Trophoblast cell (in vitro differentiated cells and primary cell): ENCODE measurements around the gene MRC2.

Source experiments
- DNase-seq, 2 donors: peaks; one replicate each; pipeline ENCODE4 v3.0.0-alpha.2; 2016
- H2AFZ ChIP-seq: 2 replicates; pipeline ENCODE4 v1.6.1; 2013; ENCODE audit warnings: low read length, moderate library complexity, mild to moderate bottlenecking; ENCODE audit not compliant: insufficient read depth, poor library complexity
- H2AK5ac ChIP-seq: 2 replicates; pipeline ENCODE4 v1.6.1; 2013; ENCODE audit warnings: mild to moderate bottlenecking, low read length
- H2BK120ac ChIP-seq: 2 replicates; pipeline ENCODE4 v1.6.1; 2013; ENCODE audit warnings: low read length, mild to moderate bottlenecking, moderate library complexity; ENCODE audit not compliant: insufficient read depth, poor library complexity
- H2BK12ac ChIP-seq: 2 replicates; pipeline ENCODE4 v1.6.1; 2013; ENCODE audit warnings: mild to moderate bottlenecking, low read length, moderate library complexity
- H2BK5ac ChIP-seq: 2 replicates; pipeline ENCODE4 v1.6.1; 2013; ENCODE audit warnings: low read length, low read depth, moderate library complexity, mild to moderate bottlenecking; ENCODE audit not compliant: poor library complexity
- H3K14ac ChIP-seq: 2 replicates; pipeline ENCODE4 v1.6.1; 2013; ENCODE audit warnings: mild to moderate bottlenecking, low read length
- H3K18ac ChIP-seq: 2 replicates; pipeline ENCODE4 v1.6.1; 2013; ENCODE audit warnings: mild to moderate bottlenecking, low read length
- H3K23ac ChIP-seq: 2 replicates; pipeline ENCODE4 v1.6.1; 2013; ENCODE audit warnings: low read length
- H3K27ac ChIP-seq: 2 replicates; pipeline ENCODE4 v1.5.1; 2013; ENCODE audit warnings: low read depth, mild to moderate bottlenecking, inconsistent platforms, low read length, moderate library complexity
- H3K27me3 ChIP-seq: 2 replicates; pipeline ENCODE4 v1.6.1; 2013; ENCODE audit warnings: inconsistent platforms, mild to moderate bottlenecking, low read length, moderate library complexity; ENCODE audit not compliant: insufficient read depth
- H3K36me3 ChIP-seq, 2 experiments: 1 replicate in 1 of 2; 2 replicates in 1 of 2; pipeline ENCODE4 v1.6.1; 2013; ENCODE audit warnings: low read length in 2 of 2, mild to moderate bottlenecking in 2 of 2, moderate library complexity in 1 of 2; ENCODE audit not compliant: insufficient read depth in 2 of 2, control insufficient read depth in 1 of 2
- H3K4ac ChIP-seq: 2 replicates; pipeline ENCODE4 v1.6.1; 2013; ENCODE audit warnings: low read depth, mild to moderate bottlenecking, low read length, moderate library complexity
- H3K4me1 ChIP-seq, 2 experiments: 1 replicate in 1 of 2; 2 replicates in 1 of 2; pipeline ENCODE4 v1.6.1; 2013; ENCODE audit warnings: low read length in 2 of 2, mild to moderate bottlenecking in 2 of 2, moderate library complexity in 1 of 2; ENCODE audit not compliant: insufficient read depth in 2 of 2, control insufficient read depth in 1 of 2
- H3K4me2 ChIP-seq: 2 replicates; pipeline ENCODE4 v1.6.1; 2013; ENCODE audit warnings: inconsistent platforms, mild to moderate bottlenecking, low read length, moderate library complexity
- H3K4me3 ChIP-seq: 2 replicates; pipeline ENCODE4 v1.5.1; 2013; ENCODE audit warnings: mild to moderate bottlenecking, low read depth, low read length, inconsistent platforms
- H3K79me1 ChIP-seq: one replicate; pipeline ENCODE4 v1.6.1; 2013; ENCODE audit warnings: low read length
- H3K79me2 ChIP-seq: 2 replicates; pipeline ENCODE4 v1.6.1; 2013; ENCODE audit warnings: low read length, mild to moderate bottlenecking; ENCODE audit not compliant: control insufficient read depth, insufficient read depth, poor library complexity
- H3K9ac ChIP-seq: 2 replicates; pipeline ENCODE4 v1.6.1; 2013; ENCODE audit warnings: mild to moderate bottlenecking, low read length
- H3K9me3 ChIP-seq: 2 replicates; pipeline ENCODE4 v1.6.1; 2013; ENCODE audit warnings: low read depth, mild to moderate bottlenecking, control low read depth, inconsistent platforms, low read length; ENCODE audit not compliant: insufficient read depth
- H4K12ac ChIP-seq: 2 replicates; pipeline ENCODE4 v1.6.1; 2013; ENCODE audit warnings: low read depth, mild to moderate bottlenecking, low read length, moderate library complexity
- H4K8ac ChIP-seq: 2 replicates; pipeline ENCODE4 v1.6.1; 2013; ENCODE audit warnings: low read depth, mild to moderate bottlenecking, low read length, moderate library complexity
- H4K91ac ChIP-seq: one replicate; pipeline ENCODE4 v1.6.1; 2013; ENCODE audit warnings: low read depth, mild to moderate bottlenecking, low read length, moderate library complexity
- WGBS: extraction: QIAGEN DNeasy Blood & Tissue Kit; methylation state at CpG from one replicate; pipeline ENCODE4 v1.1.7; 2013; ENCODE audit warnings: missing lambda C conversion rate; ENCODE audit not compliant: insufficient read length, insufficient coverage; ENCODE audit errors: extremely low coverage; 5-methylcytosine and 5-hydroxymethylcytosine counted together

Gene MRC2

GRCh38 chr17:62678214-62678919 is 50.9 kb downstream of the MRC2 start:
- WGBS, result no CpG with 5 or more reads among the region's 10 CpGs

GRCh38 chr17:62679866-62680377 is 52.5 kb downstream of the MRC2 start:
- no peak overlapping the region for H2BK12ac ChIP-seq
- no peak overlapping the region for H3K14ac ChIP-seq
- H3K27me3 ChIP-seq, result no peaks in the 10 kb centered on the region
- no peak overlapping the region for H4K91ac ChIP-seq
- H3K4me3 ChIP-seq, result peak overlapping the region; percentile 25
- no peak overlapping the region for H3K4ac ChIP-seq
- H3K18ac ChIP-seq, result no peak overlapping the region
- no peaks in the 10 kb centered on the region for H3K79me1 ChIP-seq
- H2BK120ac ChIP-seq, result no peak overlapping the region
- H3K79me2 ChIP-seq, result no peaks in the 10 kb centered on the region
- peaks cover 3% of the 10 kb centered on the region for H3K9me3 ChIP-seq
- H2AFZ ChIP-seq, result no peak overlapping the region
- H3K23ac ChIP-seq, result no peak overlapping the region
- WGBS, result no CpG with 5 or more reads among the region's 37 CpGs
- H3K4me2 ChIP-seq, result no peak overlapping the region
- no peak overlapping the region for H4K8ac ChIP-seq
- no peak overlapping the region for H3K9ac ChIP-seq
- DNase-seq, result no peak
- no peak overlapping the region for H2BK5ac ChIP-seq
- H2AK5ac ChIP-seq, result no peak overlapping the region
- no peak overlapping the region for H3K27ac ChIP-seq
- no peaks in the 10 kb centered on the region for H3K4me1 ChIP-seq
- H3K36me3 ChIP-seq, result peaks cover 71 to 77% of the 10 kb centered on the region in 2 experiments
- no peak overlapping the region for H4K12ac ChIP-seq

More at GRCh38 chr17:62678214-62678919, 50.9 kb downstream of the MRC2 start:
- no peak overlapping the region for H3K14ac ChIP-seq
- H3K4me2 ChIP-seq, result no peak overlapping the region
- H3K9me3 ChIP-seq, result peaks cover 5% of the 10 kb centered on the region
- no peak overlapping the region for H2BK12ac ChIP-seq
- DNase-seq, result no peak
- H3K27me3 ChIP-seq, result no peaks in the 10 kb centered on the region
- no peak overlapping the region for H2BK120ac ChIP-seq
- H3K9ac ChIP-seq, result no peak overlapping the region
- H3K79me1 ChIP-seq, result no peaks in the 10 kb centered on the region
- H3K4ac ChIP-seq, result no peak overlapping the region
- H3K27ac ChIP-seq, result no peak overlapping the region
- H3K18ac ChIP-seq, result no peak overlapping the region
- H2AFZ ChIP-seq, result no peak overlapping the region
- no peak overlapping the region for H3K23ac ChIP-seq
- H2BK5ac ChIP-seq, result no peak overlapping the region
- H2AK5ac ChIP-seq, result no peak overlapping the region
- no peak overlapping the region for H4K91ac ChIP-seq
- H4K8ac ChIP-seq, result no peak overlapping the region
- H3K4me1 ChIP-seq, result no peaks in the 10 kb centered on the region
- no peak overlapping the region for H3K4me3 ChIP-seq
- H3K79me2 ChIP-seq, result no peaks in the 10 kb centered on the region
- peaks cover 78 to 80% of the 10 kb centered on the region in 2 experiments for H3K36me3 ChIP-seq
- H4K12ac ChIP-seq, result no peak overlapping the region

- Histone ChIP-seq H3K27me3 (no peaks in the 10 kb centered on the region), H2BK120ac (no peak overlapping the region), H3K79me2 (no peaks in the 10 kb centered on the region), H4K91ac (no peak overlapping the region), H3K23ac (no peak overlapping the region), H3K4me3 (peak overlapping the region; percentile 33), H3K4me2 (no peak overlapping the region), H3K36me3 (peaks cover 67 to 73% of the 10 kb centered on the region in 2 experiments), H2AK5ac (no peak overlapping the region), H3K18ac (no peak overlapping the region), H2AFZ (no peak overlapping the region), H3K79me1 (no peaks in the 10 kb centered on the region), H3K9me3 (peaks cover 2% of the 10 kb centered on the region), H2BK5ac (no peak overlapping the region), H3K14ac (no peak overlapping the region), H3K4ac (no peak overlapping the region), H2BK12ac (no peak overlapping the region), H3K9ac (no peak overlapping the region), H3K27ac (no peak overlapping the region), H3K4me1 (no peaks in the 10 kb centered on the region), H4K12ac (no peak overlapping the region), H4K8ac (no peak overlapping the region)
- no CpG with 5 or more reads among the region's 36 CpGs for WGBS
- DNase-seq, result no peak
These were observed 53.1 kb downstream of the MRC2 start for GRCh38 chr17:62680541-62681052.

- WGBS, result no CpG with 5 or more reads among the region's 17 CpGs
- no peaks in the 10 kb centered on the region for H3K4me1 ChIP-seq
- H3K9me3 ChIP-seq, result no peaks in the 10 kb centered on the region
- no peak overlapping the region for H3K4me2 ChIP-seq
- no peak overlapping the region for H3K27ac ChIP-seq
- peak overlapping the region; percentile 23 for H3K4me3 ChIP-seq
- H4K12ac ChIP-seq, result no peak overlapping the region
- peaks cover 62 to 69% of the 10 kb centered on the region in 2 experiments for H3K36me3 ChIP-seq
- H2BK5ac ChIP-seq, result no peak overlapping the region
- H3K9ac ChIP-seq, result no peak overlapping the region
- no peaks in the 10 kb centered on the region for H3K79me2 ChIP-seq
- H3K27me3 ChIP-seq, result no peaks in the 10 kb centered on the region
- H4K91ac ChIP-seq, result no peak overlapping the region
- H2AFZ ChIP-seq, result no peak overlapping the region
- DNase-seq, result no peak
- H3K79me1 ChIP-seq, result no peaks in the 10 kb centered on the region
- no peak overlapping the region for H3K23ac ChIP-seq
- H3K14ac ChIP-seq, result no peak overlapping the region
- no peak overlapping the region for H3K4ac ChIP-seq
- no peak overlapping the region for H4K8ac ChIP-seq
- H3K18ac ChIP-seq, result no peak overlapping the region
- no peak overlapping the region for H2BK12ac ChIP-seq
- H2BK120ac ChIP-seq, result no peak overlapping the region
- H2AK5ac ChIP-seq, result no peak overlapping the region
These were observed 53.8 kb downstream of the MRC2 start for GRCh38 chr17:62681061-62681938.
